A673 (cell line): ENCODE measurements around the gene PSMB3. TPM values are rescaled to one million over a fixed set of nuclear protein-coding genes. Genes with fewer than 3 reads are reported as not detected.

ENCODE experiments used
- BruUV-seq: library from RNA; stranded (reverse); fragments of 400-500 nt; replicated peaks from 2 replicates; lab custom pipeline; 2021; lab: Mats Ljungman, UMichigan
- CTCF ChIA-PET: fragments of 300-600 bp; sonication (Branson Sonifier 250); formaldehyde crosslinking; loops from one replicate; lab custom pipeline; 2022; ENCODE audit warnings: antibody characterized with exemption; lab: Charles Lee
- POLR2A ChIA-PET: fragments of 300-600 bp; sonication (Branson Sonifier 250); formaldehyde crosslinking; loops from one replicate; lab custom pipeline; 2022; ENCODE audit warnings: antibody characterized with exemption; ENCODE audit not compliant: low non-redundant PET; lab: Charles Lee
- DNase-seq: peaks from one replicate; pipeline ENCODE4 v3.0.0-alpha.2; 2015; ENCODE audit warnings: low spot score
- H3K27ac ChIP-seq: fragments of 200-600 bp; sonication (generic); 2 replicates; pipeline ENCODE4 v1.5.1; 2016; ENCODE audit warnings: mixed run types, low read depth, mild to moderate bottlenecking, mixed read lengths, antibody characterized with exemption, low read length; ENCODE audit not compliant: poor library complexity, severe bottlenecking
- H3K27me3 ChIP-seq: fragments of 200-600 bp; sonication (generic); replicated peaks from 2 replicates; pipeline ENCODE4 v1.6.1; 2017; ENCODE audit warnings: mixed run types, low read depth, mild to moderate bottlenecking, mixed read lengths, antibody characterized with exemption, low read length; ENCODE audit not compliant: insufficient read depth, poor library complexity
- H3K36me3 ChIP-seq: fragments of 200-600 bp; sonication (generic); 2 replicates; pipeline ENCODE4 v1.6.1; 2016; ENCODE audit warnings: mixed run types, mild to moderate bottlenecking, mixed read lengths, antibody characterized with exemption, low read length; ENCODE audit not compliant: insufficient read depth, poor library complexity, severe bottlenecking
- H3K4me1 ChIP-seq: fragments of 200-600 bp; sonication (generic); 2 replicates; pipeline ENCODE4 v1.6.1; 2017; ENCODE audit warnings: mixed run types, mild to moderate bottlenecking, mixed read lengths, antibody characterized with exemption, low read length; ENCODE audit not compliant: insufficient read depth, poor library complexity, severe bottlenecking
- H3K4me3 ChIP-seq: fragments of 200-600 bp; sonication (generic); 2 replicates; pipeline ENCODE4 v1.5.1; 2016; ENCODE audit warnings: low read depth, mixed run types, mild to moderate bottlenecking, mixed read lengths, low read length; ENCODE audit not compliant: poor library complexity, severe bottlenecking
- H3K9me3 ChIP-seq: fragments of 200-600 bp; sonication (generic); 2 replicates; pipeline ENCODE4 v1.6.1; 2016; ENCODE audit warnings: mixed run types, low read depth, mild to moderate bottlenecking, mixed read lengths, antibody characterized with exemption, low read length; ENCODE audit not compliant: poor library complexity, severe bottlenecking
- EZH2 ChIP-seq: fragments of 200-600 bp; sonication (generic); IDR thresholded peaks from 2 replicates; pipeline ENCODE4 v1.6.1; 2017; ENCODE audit warnings: borderline replicate concordance, low read depth, mild to moderate bottlenecking, mixed read lengths, antibody characterized with exemption, low read length; ENCODE audit not compliant: poor library complexity, severe bottlenecking
- intact Hi-C: fragments of 100-400 bp; cut with micrococcal nuclease; formaldehyde crosslinking; loops from one replicate; pipeline ENCODE4 v1.10.0; 2022; ENCODE audit not compliant: unreplicated experiment
- microRNA-seq: library from miRNA; unstranded; fragments of <30 nt; microRNA quantifications from one replicate; pipeline ENCODE4 v1.2.0, GENCODE V29; 2021
- total RNA-seq: library from RNA; stranded (reverse); gene quantifications from 2 replicates; pipeline ENCODE4 v1.2.3, GENCODE V29; 2021
- TF ChIP-seq, protein P1 (sequence below): fragments of 300-800, 200-600 bp; sonication (generic); conservative IDR thresholded peaks from 2 replicates; pipeline ENCODE4 v1.5.1; 2017; ENCODE audit warnings: low read depth, mild to moderate bottlenecking, antibody characterized with exemption, low read length, moderate library complexity, mixed read lengths

Gene PSMB3
- total RNA-seq, 1 experiment from 2014 or later = 217 TPM

DNA sequence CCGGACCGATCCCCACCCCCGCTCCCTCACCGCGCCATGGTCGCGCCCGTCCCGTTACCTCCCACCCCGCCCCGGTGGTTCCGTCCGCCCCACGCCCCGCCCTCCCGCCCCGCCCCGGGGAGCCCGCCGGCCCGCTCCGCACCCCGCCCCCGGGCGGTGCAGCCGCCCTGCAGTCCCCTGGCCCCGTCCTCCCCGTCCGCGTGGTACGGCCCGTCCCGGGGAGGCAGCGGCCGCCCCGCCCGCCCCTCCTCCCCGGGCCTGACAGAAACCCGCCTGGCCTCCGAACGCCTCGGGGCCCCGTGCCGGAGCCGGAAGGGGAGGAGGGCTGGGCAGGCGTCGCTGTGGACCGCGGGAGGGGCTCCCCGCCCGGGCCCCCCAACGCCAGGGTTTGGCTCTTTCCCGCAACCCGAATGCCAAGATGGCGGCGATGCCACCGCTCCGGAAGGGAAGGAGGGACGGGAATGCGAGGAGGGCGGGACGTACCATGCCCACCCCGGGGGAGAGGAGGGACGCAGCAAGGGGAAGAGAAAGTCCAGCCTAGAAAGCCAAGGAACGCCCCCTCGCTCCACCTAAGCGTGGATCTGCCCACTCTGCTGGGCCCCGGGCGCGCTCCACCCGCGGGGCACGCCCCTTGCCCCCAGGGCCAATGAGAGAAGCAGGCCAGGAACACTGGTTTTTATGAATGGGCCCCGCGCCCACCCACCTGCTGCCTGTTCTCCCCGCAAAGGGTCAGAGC lies 47.1 kb downstream of the PSMB3 start, which contains the start of gene PIP4K2B:
Gene PIP4K2B (minus strand): TSS at position 56 of the 736 bp plus-strand sequence. CDS start 132 bp downstream, outside the sequence.
- H3K4me3 ChIP-seq = peak within 1 kb of the TSS; percentile 69
- no peaks in the 10 kb centered on the region for H3K4me1 ChIP-seq
- ChIA-PET POLR2A (interaction anchor here (0.6 kb wide), 1 partner anchor 400 kb away, joined by 3 read pairs; the partner anchor contains the start of gene RPL19), CTCF (no interaction called here)
- no peak for TF ChIP-seq EZH2
- TF ChIP-seq, protein P1, sequence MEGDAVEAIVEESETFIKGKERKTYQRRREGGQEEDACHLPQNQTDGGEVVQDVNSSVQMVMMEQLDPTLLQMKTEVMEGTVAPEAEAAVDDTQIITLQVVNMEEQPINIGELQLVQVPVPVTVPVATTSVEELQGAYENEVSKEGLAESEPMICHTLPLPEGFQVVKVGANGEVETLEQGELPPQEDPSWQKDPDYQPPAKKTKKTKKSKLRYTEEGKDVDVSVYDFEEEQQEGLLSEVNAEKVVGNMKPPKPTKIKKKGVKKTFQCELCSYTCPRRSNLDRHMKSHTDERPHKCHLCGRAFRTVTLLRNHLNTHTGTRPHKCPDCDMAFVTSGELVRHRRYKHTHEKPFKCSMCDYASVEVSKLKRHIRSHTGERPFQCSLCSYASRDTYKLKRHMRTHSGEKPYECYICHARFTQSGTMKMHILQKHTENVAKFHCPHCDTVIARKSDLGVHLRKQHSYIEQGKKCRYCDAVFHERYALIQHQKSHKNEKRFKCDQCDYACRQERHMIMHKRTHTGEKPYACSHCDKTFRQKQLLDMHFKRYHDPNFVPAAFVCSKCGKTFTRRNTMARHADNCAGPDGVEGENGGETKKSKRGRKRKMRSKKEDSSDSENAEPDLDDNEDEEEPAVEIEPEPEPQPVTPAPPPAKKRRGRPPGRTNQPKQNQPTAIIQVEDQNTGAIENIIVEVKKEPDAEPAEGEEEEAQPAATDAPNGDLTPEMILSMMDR = no peak
- no peaks in the 10 kb centered on the region for H3K9me3 ChIP-seq
- H3K36me3 ChIP-seq = no peaks in the 10 kb centered on the region
- intact Hi-C loops = no loop called here
- no peaks in the 10 kb centered on the region for H3K27me3 ChIP-seq
- no TSS peak for BruUV-seq
- peak; percentile 96 for DNase-seq
- peak within 1 kb of the TSS; percentile 97 for H3K27ac ChIP-seq

DNA sequence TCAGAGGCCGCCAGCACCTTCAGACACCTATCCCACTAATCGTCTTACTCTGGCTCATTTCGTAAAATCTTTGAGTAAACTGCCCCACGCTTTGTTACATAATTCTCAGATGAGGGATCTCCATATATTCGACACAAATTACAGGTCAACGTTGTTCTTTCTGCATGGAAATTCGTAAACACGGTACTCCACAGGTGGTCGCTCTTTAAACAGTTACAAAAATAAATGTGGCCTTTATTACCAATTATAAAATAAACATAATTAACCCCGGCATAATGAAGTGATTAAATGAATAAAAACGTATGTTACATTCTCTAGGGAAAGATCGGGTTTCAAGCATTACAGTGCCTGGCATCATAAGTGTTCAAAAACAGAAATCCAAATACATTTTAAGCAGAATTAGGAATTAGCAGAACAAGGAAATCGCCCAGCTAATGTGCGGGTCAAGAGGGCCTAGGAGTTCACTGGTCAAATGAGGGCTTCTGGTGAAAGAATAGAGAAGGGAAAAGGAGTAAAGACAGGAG lies 47.8 kb downstream of the PSMB3 start:
- H3K9me3 ChIP-seq = no peaks in the 10 kb centered on the region
- intact Hi-C loops = no loop called here
- no TSS peak for BruUV-seq
- CTCF ChIA-PET = no interaction called here
- no peaks in the 10 kb centered on the region for H3K27me3 ChIP-seq
- H3K4me1 ChIP-seq = no peaks in the 10 kb centered on the region
- no peak for DNase-seq
- no peak for TF ChIP-seq EZH2
- TF ChIP-seq, protein P1 = no peak
- peak overlapping the region; percentile 97 for H3K27ac ChIP-seq
- POLR2A ChIA-PET = no interaction called here
- H3K36me3 ChIP-seq = no peaks in the 10 kb centered on the region
- H3K4me3 ChIP-seq = peak overlapping the region; percentile 69

DNA sequence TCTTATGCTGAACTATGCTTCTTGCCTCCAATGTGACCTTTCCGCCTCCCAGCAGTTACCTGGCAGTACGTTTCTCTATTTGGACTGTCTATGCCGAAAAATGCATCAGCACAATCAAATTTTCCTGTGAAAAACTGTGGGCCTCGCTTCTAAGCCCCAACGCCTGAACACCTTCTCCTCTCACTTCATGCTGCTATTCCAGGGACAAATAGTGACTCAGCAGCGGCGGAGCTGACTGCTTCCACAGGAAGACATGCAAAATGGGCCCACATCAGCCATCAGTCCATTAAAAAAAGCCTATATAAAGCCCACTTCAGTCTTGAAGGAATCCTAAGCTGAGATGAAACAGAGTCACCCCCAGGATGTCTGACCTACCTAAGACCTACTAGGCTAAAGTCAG lies 57.3 kb downstream of the PSMB3 start:
- Histone ChIP-seq H3K4me3 (no peak overlapping the region), H3K27me3 (no peaks in the 10 kb centered on the region), H3K9me3 (no peaks in the 10 kb centered on the region), H3K4me1 (no peaks in the 10 kb centered on the region), H3K36me3 (peaks cover 14% of the 10 kb centered on the region), H3K27ac (no peak overlapping the region)
- intact Hi-C loops = no loop called here
- TF ChIP-seq, protein P1 = no peak
- TF ChIP-seq EZH2 = no peak
- DNase-seq = no peak
- no TSS peak for BruUV-seq
- CTCF ChIA-PET = no interaction called here
- POLR2A ChIA-PET = no interaction called here

Small RNA genes lying within 50 kb of the gene (microRNA-seq; reads per million reads assigned to microRNA genes)
- 1.3 reads per million for gene MIR4726

Other genes starting within 250 kb of the PSMB3 start
- gene SRCIN1, start 146.8 kb upstream of the PSMB3 start, total RNA-seq = 1.6 and 3.5 TPM in 2 replicates
- 4.0 and 5.9 TPM in 2 replicates for gene EPOP, start 77.8 kb upstream of the PSMB3 start, total RNA-seq
- gene MLLT6, start 47.5 kb upstream of the PSMB3 start, total RNA-seq = 41.4 and 59.5 TPM in 2 replicates
- gene CISD3, start 22.4 kb upstream of the PSMB3 start, total RNA-seq = 6.6 and 8.5 TPM in 2 replicates
- 34.4 and 42.0 TPM in 2 replicates for gene PCGF2, start 4.4 kb upstream of the PSMB3 start, total RNA-seq
- 28.0 and 35.7 TPM in 2 replicates for gene PIP4K2B, start 46.8 kb downstream of the PSMB3 start, total RNA-seq
- gene CWC25, start 72.6 kb downstream of the PSMB3 start, total RNA-seq = 13.5 and 14.1 TPM in 2 replicates
- 764 and 879 TPM in 2 replicates for gene RPL23, start 101.0 kb downstream of the PSMB3 start, total RNA-seq
- 76.9 and 78.3 TPM in 2 replicates for gene LASP1, start 117.3 kb downstream of the PSMB3 start, total RNA-seq
- not detected in 2 replicates for gene FBXO47, start 214.7 kb downstream of the PSMB3 start, total RNA-seq